ENCODE results near the gene KDM6A.

GRCh38 chrX:45026036-45026435 lies 153.0 kb downstream of the KDM6A start:
- TF ChIP-seq GATA2 (IDR thresholded peaks at IDR 0.05; ENCODE audit: low read depth, low read length) (no peak), GATA3 (IDR thresholded peaks at IDR 0.05; ENCODE audit: low read depth, low read length) (no peak)

Data from SH-SY5Y (cell line).